Lower leg skin (tissue), 4 donors: Measurements from ENCODE around the gene NRSN2. TPM values are rescaled to one million over a fixed set of nuclear protein-coding genes. Genes with fewer than 3 reads are reported as not detected.
A peak's percentile ranks its signal among the peaks of the same experiment; 100 is the strongest.
"Not testable (repeated sequence)": the region's sequence is repeated elsewhere in the genome, so short reads cannot be mapped to it uniquely, and the experiment has no call there.

Source experiments
- DNase-seq, 2 donors: peaks; one replicate each; pipeline ENCODE4 v3.0.0-alpha.2; 2019; ENCODE audit warnings: low spot score in 2 of 2
- H3K4me3 ChIP-seq: fragments of 200-600 bp; sonication (generic); 2 replicates; pipeline ENCODE4 v1.5.1; 2017; ENCODE audit warnings: mild to moderate bottlenecking, low read depth; ENCODE audit not compliant: poor library complexity, severe bottlenecking
- POLR2A ChIP-seq, 2 donors: fragments of 450-650 bp; IDR thresholded peaks; one replicate each; pipeline ENCODE4 v1.6.1; 2016 to 2017; ENCODE audit warnings: antibody characterized with exemption in 2 of 2, mild to moderate bottlenecking in 1 of 2, moderate library complexity in 1 of 2
- WGBS, 2 donors: methylation state at CpG; one replicate each; pipeline ENCODE4 v1.1.5; 2018; 5-methylcytosine and 5-hydroxymethylcytosine counted together
- intact Hi-C: fragments of 100-400 bp; cut with DNase I; formaldehyde crosslinking; loops from one replicate; pipeline ENCODE4 v1.15.0; 2023; ENCODE audit warnings: low total_unique reads
- total RNA-seq, 4 donors: library from RNA; depleted of rRNA; stranded (reverse); fragments of >200 nt; gene quantifications; one replicate each; pipeline ENCODE4 v1.1.0, GENCODE V29; 2016
- TF ChIP-seq, protein P1 (sequence below), 3 donors: fragments of 450-650 bp; IDR thresholded peaks; one replicate each; pipeline ENCODE4 v1.5.1; 2016; ENCODE audit warnings: antibody characterized with exemption in 3 of 3, mild to moderate bottlenecking in 3 of 3, moderate library complexity in 2 of 3

Gene NRSN2
- total RNA-seq, 4 donors from 2014 or later, result 4.4 to 16.6 (median 9.9) TPM

GRCh38 chr20:334578-334977 lies 12.3 kb upstream of the NRSN2 start:
- intact Hi-C loops, result no loop called here
- TF ChIP-seq, protein P1, sequence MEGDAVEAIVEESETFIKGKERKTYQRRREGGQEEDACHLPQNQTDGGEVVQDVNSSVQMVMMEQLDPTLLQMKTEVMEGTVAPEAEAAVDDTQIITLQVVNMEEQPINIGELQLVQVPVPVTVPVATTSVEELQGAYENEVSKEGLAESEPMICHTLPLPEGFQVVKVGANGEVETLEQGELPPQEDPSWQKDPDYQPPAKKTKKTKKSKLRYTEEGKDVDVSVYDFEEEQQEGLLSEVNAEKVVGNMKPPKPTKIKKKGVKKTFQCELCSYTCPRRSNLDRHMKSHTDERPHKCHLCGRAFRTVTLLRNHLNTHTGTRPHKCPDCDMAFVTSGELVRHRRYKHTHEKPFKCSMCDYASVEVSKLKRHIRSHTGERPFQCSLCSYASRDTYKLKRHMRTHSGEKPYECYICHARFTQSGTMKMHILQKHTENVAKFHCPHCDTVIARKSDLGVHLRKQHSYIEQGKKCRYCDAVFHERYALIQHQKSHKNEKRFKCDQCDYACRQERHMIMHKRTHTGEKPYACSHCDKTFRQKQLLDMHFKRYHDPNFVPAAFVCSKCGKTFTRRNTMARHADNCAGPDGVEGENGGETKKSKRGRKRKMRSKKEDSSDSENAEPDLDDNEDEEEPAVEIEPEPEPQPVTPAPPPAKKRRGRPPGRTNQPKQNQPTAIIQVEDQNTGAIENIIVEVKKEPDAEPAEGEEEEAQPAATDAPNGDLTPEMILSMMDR (IDR thresholded peaks at IDR 0.05), result no peak
- no peak for TF ChIP-seq POLR2A (IDR thresholded peaks at IDR 0.05)
- no peak for DNase-seq
- H3K4me3 ChIP-seq, result no peak overlapping the region
- 95 to 96% methylated on average over 8 of the region's 8 CpGs for WGBS, 2 donors

DNA sequence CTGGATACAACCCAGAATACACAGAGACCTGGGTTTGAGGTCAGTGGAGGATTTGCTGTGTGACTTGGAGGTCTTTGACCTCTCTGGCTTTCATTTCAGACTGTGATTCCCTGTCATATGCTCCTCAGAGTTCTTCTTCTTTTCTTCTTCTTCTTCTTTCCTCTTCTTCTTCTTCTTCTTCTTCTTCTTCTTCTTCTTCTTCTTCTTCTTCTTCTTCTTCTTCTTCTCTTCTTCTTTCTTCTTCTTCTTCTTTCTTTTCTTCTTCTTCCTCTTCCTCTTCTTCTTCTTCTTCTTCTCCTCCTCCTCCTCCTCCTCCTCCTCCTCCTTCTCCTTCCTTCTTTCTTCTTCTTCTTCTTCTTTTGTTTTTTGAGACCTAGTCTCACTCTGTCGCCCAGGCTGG lies 10.9 kb upstream of the NRSN2 start:
- DNase-seq, H3K4me3 ChIP-seq, intact Hi-C loops: not testable (repeated sequence)
- WGBS, 2 donors, result 96 to 100% methylated on average over 1 of the region's 1 CpG

DNA sequence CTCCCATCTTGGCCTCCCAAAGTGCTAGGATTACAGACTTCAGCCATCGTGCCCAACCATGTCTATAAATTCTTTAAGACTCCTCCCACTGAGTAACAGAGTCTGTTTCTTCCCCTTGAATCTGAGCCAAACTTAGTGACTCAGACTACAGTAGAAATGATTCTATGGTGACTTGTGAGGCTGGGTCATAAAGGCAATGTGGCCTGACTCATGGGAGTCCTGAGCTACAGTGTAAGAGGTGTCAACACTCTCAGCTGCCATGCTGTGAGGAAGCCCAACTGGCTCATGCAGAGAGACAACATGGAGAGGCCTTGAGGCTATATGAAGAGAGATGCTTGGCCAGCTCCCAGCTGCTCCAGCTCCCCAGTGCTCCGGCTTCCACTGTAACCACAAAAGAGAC lies 5.2 kb upstream of the NRSN2 start:
- TF ChIP-seq, protein P1 (IDR thresholded peaks at IDR 0.05), result no peak
- TF ChIP-seq POLR2A (IDR thresholded peaks at IDR 0.05), result no peak
- H3K4me3 ChIP-seq, result no peak overlapping the region
- DNase-seq, result no peak
- intact Hi-C loops, result no loop called here
- 65 to 67% methylated on average over 2 of the region's 2 CpGs for WGBS, 2 donors

- intact Hi-C loops, result no loop called here
- DNase-seq, result no peak
- H3K4me3 ChIP-seq, result no peak overlapping the region
- TF ChIP-seq POLR2A (IDR thresholded peaks at IDR 0.05), result no peak
- TF ChIP-seq, protein P1 (IDR thresholded peaks at IDR 0.05), result no peak
Observed at GRCh38 chr20:343107-343506, 3.8 kb upstream of the NRSN2 start.

GRCh38 chr20:346033-346639 lies 775 bp upstream of the NRSN2 start:
- 61 to 71% methylated on average over 9 of the region's 9 CpGs for WGBS, 2 donors
- intact Hi-C loops, result no loop called here
- TF ChIP-seq POLR2A (IDR thresholded peaks at IDR 0.05), result no peak
- TF ChIP-seq, protein P1 (IDR thresholded peaks at IDR 0.05), result no peak
- DNase-seq, result no peak
- no peak overlapping the region for H3K4me3 ChIP-seq

- no peak for DNase-seq
- TF ChIP-seq, protein P1 (IDR thresholded peaks at IDR 0.05), result no peak
- TF ChIP-seq POLR2A (IDR thresholded peaks at IDR 0.05), result no peak
- peak overlapping the region; percentile 61 for H3K4me3 ChIP-seq
- intact Hi-C loops, result no loop called here
- 0 to 1% methylated on average over 17 to 19 of the region's 19 CpGs for WGBS, 2 donors
Observed at GRCh38 chr20:347317-347639, 367 bp downstream of the NRSN2 start.
